Midbrain (tissue), 1 donor: ENCODE data around the gene TPSD1.
A peak's percentile ranks its signal among the peaks of the same experiment; 100 is the strongest.
"Not testable (repeated sequence)": the region's sequence is repeated elsewhere in the genome, so short reads cannot be mapped to it uniquely, and the experiment has no call there.

ENCODE experiments used
- DNase-seq: peaks from one replicate; lab custom pipeline; 2025; lab: John Stamatoyannopoulos, UW

The TPSD1 gene

GRCh38 chr16:1220841-1221627 is 34.8 kb upstream of the TPSD1 start:
- no peak for DNase-seq

GRCh38 chr16:1221628-1222552 is 34.0 kb upstream of the TPSD1 start:
- DNase-seq, result no peak

GRCh38 chr16:1222553-1223354 is 33.1 kb upstream of the TPSD1 start:
- DNase-seq, result no peak

GRCh38 chr16:1223355-1224214 is 32.3 kb upstream of the TPSD1 start:
- no peak for DNase-seq

- no peak for DNase-seq
Observed at GRCh38 chr16:1224558-1224957, 31.3 kb upstream of the TPSD1 start.

- DNase-seq, result no peak
Observed at GRCh38 chr16:1225051-1225451, 30.8 kb upstream of the TPSD1 start, which contains the start of gene TPSG1. Gene TPSG1, minus strand, starts transcription at chr16:1225268. Its CDS starts 16 bp downstream, at chr16:1225252.

- not testable (repeated sequence) for DNase-seq
Observed at GRCh38 chr16:1225728-1226311, 30.0 kb upstream of the TPSD1 start.

- not testable (repeated sequence) for DNase-seq
Observed at GRCh38 chr16:1226692-1227091, 29.2 kb upstream of the TPSD1 start.

GRCh38 chr16:1228227-1228626 is 27.6 kb upstream of the TPSD1 start:
- DNase-seq, result not testable (repeated sequence)

GRCh38 chr16:1229476-1229875 is 26.4 kb upstream of the TPSD1 start:
- DNase-seq, result not testable (repeated sequence)

GRCh38 chr16:1230084-1230470 is 25.8 kb upstream of the TPSD1 start, which contains the start of gene TPSB2:
Gene TPSB2, minus strand, starts transcription at chr16:1230184. Its CDS starts 233 bp downstream, at chr16:1229951.
- not testable (repeated sequence) for DNase-seq

- not testable (repeated sequence) for DNase-seq
Observed at GRCh38 chr16:1230471-1231212, 25.2 kb upstream of the TPSD1 start.

- DNase-seq, result not testable (repeated sequence)
Observed at GRCh38 chr16:1231301-1231700, 24.6 kb upstream of the TPSD1 start.

GRCh38 chr16:1232049-1232748 is 23.7 kb upstream of the TPSD1 start:
- not testable (repeated sequence) for DNase-seq

GRCh38 chr16:1236659-1237058 is 19.2 kb upstream of the TPSD1 start:
- DNase-seq, result not testable (repeated sequence)

GRCh38 chr16:1237990-1238389 is 17.9 kb upstream of the TPSD1 start:
- no peak for DNase-seq

GRCh38 chr16:1238909-1239308 is 17.0 kb upstream of the TPSD1 start:
- peak; percentile 1 for DNase-seq

GRCh38 chr16:1239575-1239974 is 16.3 kb upstream of the TPSD1 start:
- not testable (repeated sequence) for DNase-seq

- DNase-seq, result not testable (repeated sequence)
Observed at GRCh38 chr16:1240436-1240835, 15.4 kb upstream of the TPSD1 start, which contains the start of gene TPSAB1. Gene TPSAB1, plus strand, starts transcription at chr16:1240705. Its CDS starts 234 bp downstream, at chr16:1240939.
